SK-N-MC (cell line): ENCODE results near the gene KCNE3.

ENCODE experiments used
- EZH2 ChIP-seq: fragments of 200-600 bp; sonication (generic); IDR thresholded peaks from one replicate; pipeline ENCODE4 v1.6.1; 2017; ENCODE audit warnings: antibody characterized with exemption
- POLR2AphosphoS5 ChIP-seq: IDR thresholded peaks from 2 replicates; pipeline ENCODE4 v1.6.1; 2012; ENCODE audit warnings: mild to moderate bottlenecking, low read depth, low read length, borderline replicate concordance

GRCh38 chr11:74494916-74495315 is 27.6 kb upstream of the KCNE3 start:
- no peak for TF ChIP-seq EZH2
- TF ChIP-seq POLR2AphosphoS5: no peak
